ENCODE measurements around the gene CTNNA1.

- TF ChIP-seq, protein P1, sequence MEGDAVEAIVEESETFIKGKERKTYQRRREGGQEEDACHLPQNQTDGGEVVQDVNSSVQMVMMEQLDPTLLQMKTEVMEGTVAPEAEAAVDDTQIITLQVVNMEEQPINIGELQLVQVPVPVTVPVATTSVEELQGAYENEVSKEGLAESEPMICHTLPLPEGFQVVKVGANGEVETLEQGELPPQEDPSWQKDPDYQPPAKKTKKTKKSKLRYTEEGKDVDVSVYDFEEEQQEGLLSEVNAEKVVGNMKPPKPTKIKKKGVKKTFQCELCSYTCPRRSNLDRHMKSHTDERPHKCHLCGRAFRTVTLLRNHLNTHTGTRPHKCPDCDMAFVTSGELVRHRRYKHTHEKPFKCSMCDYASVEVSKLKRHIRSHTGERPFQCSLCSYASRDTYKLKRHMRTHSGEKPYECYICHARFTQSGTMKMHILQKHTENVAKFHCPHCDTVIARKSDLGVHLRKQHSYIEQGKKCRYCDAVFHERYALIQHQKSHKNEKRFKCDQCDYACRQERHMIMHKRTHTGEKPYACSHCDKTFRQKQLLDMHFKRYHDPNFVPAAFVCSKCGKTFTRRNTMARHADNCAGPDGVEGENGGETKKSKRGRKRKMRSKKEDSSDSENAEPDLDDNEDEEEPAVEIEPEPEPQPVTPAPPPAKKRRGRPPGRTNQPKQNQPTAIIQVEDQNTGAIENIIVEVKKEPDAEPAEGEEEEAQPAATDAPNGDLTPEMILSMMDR (IDR thresholded peaks at IDR 0.05): no peak
- TF ChIP-seq POLR2A (IDR thresholded peaks at IDR 0.05): no peak
Measured at GRCh38 chr5:138853132-138853531, 99.9 kb downstream of the CTNNA1 start.

Data from adrenal gland (tissue), 5 donors.